ENCODE data around the gene ZP2.
"Not testable (repeated sequence)": the region's sequence is repeated elsewhere in the genome, so short reads cannot be mapped to it uniquely, and the experiment has no call there.

The ZP2 gene

DNA sequence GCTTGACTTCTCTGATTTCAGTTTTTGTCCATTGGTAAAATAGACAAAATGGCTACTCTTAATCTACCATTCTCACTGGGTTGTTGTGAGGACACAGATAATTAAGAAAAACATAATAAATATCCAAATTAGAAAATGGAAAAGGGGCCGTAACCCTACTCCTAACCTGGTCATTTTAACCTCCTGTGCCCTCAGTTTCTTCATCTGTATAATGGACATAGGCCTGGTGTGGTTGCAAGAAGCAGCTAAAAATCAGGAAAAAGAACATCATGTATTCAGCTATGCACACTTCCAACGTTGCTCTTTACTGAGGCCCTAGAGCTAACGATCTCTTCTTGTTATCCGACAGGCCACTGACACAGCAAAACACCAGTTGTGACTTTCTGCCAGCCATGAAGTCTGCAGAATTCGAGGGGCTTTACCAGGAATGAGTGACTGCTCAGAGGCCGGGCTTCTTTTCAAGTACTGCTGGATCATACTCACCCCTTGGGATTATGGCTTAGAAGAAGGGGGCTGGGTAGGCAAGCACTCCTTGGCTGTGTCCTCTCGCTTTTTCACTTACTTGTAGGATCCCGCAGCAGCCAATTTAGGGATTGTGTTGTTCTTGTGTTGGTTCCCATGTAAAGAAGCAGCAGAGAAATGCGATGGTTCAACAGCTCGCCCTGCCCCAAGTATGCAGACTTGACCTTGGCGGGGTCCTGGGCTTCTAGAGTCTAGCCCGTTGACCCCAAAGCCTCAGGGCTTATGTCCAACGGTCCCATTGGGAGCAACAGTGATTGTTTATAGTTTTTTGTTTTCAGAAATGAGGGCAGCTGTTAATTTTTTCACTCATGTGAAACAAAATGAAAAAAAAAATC lies 32.0 kb downstream of the ZP2 start:
- DNase-seq (ENCODE audit: extremely low read depth in 1 of 2, low read depth in 1 of 2) = no peak

- DNase-seq (ENCODE audit: extremely low read depth in 1 of 2, low read depth in 1 of 2) = no peak
Measured at GRCh38 chr16:21175397-21175796, 36.0 kb downstream of the ZP2 start.

- DNase-seq (ENCODE audit: extremely low read depth in 1 of 2, low read depth in 1 of 2) = no peak
Measured at GRCh38 chr16:21172650-21173049, 38.7 kb downstream of the ZP2 start.

- DNase-seq (ENCODE audit: extremely low read depth in 1 of 2, low read depth in 1 of 2) = not testable (repeated sequence)
Measured at GRCh38 chr16:21170116-21170515, 41.3 kb downstream of the ZP2 start.

- no peak for DNase-seq (ENCODE audit: extremely low read depth in 1 of 2, low read depth in 1 of 2)
Measured at GRCh38 chr16:21169249-21169981, 42.0 kb downstream of the ZP2 start.

- no peak for DNase-seq (ENCODE audit: extremely low read depth in 1 of 2, low read depth in 1 of 2)
Measured at GRCh38 chr16:21167929-21168602, 43.3 kb downstream of the ZP2 start.

DNA sequence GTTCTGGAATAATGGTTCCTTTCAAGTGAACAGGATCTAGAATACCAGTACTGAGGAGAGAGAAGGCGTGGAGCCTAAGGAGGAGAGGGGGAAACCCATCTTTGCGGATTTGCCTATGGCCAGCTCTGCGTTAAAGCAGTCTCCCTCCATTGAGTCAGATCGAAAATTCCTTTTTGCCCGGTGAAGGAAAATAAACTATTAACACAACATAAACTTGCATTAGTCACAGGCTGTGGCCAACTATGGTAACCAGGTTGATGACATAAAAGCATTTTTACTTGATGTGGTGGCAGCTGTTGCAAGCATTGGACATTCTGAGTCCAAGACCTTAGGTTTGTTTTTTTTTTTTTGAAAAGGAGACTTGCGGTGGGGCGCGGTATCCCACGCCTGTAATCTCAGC lies 44.0 kb downstream of the ZP2 start:
- no peak for DNase-seq (ENCODE audit: extremely low read depth in 1 of 2, low read depth in 1 of 2)

- DNase-seq (ENCODE audit: extremely low read depth in 1 of 2, low read depth in 1 of 2) = no peak
Measured at GRCh38 chr16:21166561-21166961, 44.8 kb downstream of the ZP2 start.

DNA sequence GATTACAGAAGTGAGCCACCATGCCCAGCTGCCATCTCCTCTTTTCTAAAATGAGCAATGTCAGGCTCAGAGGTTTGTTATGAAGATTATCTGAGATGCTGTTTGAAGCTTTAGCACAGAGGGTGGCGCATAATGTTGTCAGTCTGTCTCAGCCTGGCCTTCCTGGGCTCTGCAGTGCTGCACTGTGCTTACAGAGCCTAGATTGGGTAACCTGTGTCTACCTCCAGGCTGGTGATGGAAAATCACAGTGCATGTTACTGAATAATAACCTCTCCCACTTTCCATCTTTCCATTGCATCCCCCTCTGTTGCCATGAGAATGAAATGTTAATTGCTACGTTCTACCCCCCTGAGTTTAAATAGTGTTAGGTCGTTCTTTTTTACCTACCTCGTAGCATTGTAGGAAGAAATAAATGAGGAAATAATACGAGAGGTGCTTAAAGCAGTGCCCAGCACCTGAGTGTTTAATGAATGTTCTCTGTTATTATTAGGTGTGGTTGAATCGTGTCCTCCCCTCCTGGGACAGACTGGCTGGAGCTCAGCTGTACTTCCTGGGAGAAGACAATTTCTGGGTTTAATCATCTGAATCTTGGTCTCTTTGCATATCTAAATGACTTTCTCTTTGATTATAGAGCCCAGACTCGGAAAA lies 46.7 kb downstream of the ZP2 start:
- DNase-seq (ENCODE audit: extremely low read depth in 1 of 2, low read depth in 1 of 2) = no peak

GRCh38 chr16:21163576-21163975 lies 47.8 kb downstream of the ZP2 start:
- no peak for DNase-seq (ENCODE audit: extremely low read depth in 1 of 2, low read depth in 1 of 2)

DNA sequence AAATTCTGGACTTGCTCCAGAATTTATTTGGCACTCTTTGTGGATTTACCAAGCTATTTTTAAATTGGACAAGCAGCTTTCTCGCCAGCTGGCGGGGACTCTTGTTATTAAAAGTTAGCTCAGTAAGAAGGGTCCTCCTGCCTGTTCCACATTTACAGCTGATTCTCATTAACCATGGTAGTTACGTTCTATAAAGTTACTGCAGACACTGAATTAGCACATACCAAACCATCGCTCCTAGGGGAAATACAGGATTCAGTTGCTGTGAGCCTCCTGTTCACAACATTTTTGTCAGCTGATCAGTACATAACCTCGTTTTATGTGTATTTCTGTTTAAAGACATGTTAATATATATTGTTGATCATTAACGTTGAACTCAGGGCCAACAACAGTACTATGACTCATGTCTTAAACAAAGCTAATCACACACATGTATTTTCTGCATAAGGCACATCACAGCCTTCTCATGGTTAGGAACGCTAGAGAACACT lies 48.7 kb downstream of the ZP2 start:
- DNase-seq (ENCODE audit: extremely low read depth in 1 of 2, low read depth in 1 of 2) = no peak

GRCh38 chr16:21161211-21161610 lies 50.2 kb downstream of the ZP2 start:
- DNase-seq (ENCODE audit: extremely low read depth in 1 of 2, low read depth in 1 of 2) = no peak

DNA sequence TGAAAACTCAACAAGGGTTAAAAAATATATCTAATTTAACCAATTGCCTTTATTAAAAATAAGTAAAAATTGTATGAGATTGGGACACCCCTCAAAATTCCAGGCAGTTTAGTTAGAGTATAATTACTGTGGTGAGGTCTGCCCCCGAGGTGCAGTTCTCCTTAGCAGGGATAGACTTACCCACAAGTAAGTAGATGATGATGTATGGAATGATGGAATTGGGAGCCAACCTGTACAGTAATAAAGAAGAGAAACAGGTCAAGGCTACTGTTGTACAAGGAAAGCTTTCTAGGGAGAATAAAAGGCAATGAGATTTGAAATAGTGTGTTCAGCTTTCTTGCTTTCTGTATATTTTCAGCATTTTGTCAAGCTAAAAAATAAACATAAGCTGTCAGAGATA lies 51.1 kb downstream of the ZP2 start:
- DNase-seq (ENCODE audit: extremely low read depth in 1 of 2, low read depth in 1 of 2) = no peak

- DNase-seq (ENCODE audit: extremely low read depth in 1 of 2, low read depth in 1 of 2) = peak in 1 of 2 donors; percentile 1
Measured at GRCh38 chr16:21159281-21159951, 52.0 kb downstream of the ZP2 start.

GRCh38 chr16:21158208-21159110 lies 52.9 kb downstream of the ZP2 start, which contains the start of gene LDAF1:
LDAF1 (plus strand) TSS chr16:21158674; CDS start chr16:21161183, 2,509 bp downstream.
- peak; percentile 30 to 67 for DNase-seq (ENCODE audit: extremely low read depth in 1 of 2, low read depth in 1 of 2)

DNA sequence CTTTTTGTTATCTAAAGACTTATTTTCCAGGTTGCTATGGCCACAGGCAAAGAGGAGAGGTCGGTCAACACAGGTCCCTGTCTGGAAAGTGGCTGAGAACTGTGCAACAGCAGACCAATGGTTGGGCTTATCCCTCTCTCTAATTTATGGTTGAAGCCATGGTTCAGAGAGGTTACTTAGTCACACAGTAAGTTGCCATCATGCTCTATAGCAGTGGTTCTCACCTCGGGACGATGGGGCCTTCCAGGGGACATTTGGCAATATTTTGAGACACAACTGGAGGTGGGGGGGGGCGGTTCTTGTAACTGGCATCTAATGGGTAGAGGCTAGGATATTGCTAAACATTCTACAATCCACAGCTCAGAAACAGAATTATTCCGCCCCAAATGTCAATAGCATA lies 53.7 kb downstream of the ZP2 start:
- DNase-seq (ENCODE audit: extremely low read depth in 1 of 2, low read depth in 1 of 2) = no peak

DNA sequence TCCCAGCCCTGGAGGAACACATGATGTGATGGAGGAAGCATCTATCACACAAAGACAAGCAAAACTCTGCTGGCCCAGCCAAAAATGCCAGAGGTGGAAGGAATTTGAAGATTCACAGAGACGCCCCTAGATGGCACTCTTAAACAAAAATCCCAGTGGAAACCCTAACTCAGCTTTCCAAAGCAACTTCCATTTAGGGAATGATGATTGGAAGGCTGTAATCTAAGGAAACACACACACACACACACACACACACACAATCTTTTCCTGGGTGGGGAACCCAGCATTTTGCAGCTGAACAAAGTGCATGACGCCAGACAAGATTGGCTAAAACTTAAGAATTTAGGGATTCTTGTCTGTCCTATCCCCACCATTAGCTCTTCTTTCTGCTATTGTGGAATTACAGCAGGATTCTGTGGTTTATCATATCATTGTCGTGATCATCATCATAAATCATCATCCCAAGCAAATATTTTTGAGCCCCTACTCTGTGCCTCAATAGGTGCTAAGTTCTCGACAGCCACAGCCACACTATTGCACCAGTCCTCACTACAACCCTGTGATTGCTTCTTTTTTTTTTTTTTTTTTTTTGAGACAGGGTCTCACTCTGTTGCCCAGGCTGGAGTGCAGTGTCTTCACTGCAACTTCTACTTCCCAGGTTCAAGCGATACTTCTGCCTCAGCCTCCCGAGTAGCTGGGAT lies 54.5 kb downstream of the ZP2 start:
- no peak for DNase-seq (ENCODE audit: extremely low read depth in 1 of 2, low read depth in 1 of 2)

DNA sequence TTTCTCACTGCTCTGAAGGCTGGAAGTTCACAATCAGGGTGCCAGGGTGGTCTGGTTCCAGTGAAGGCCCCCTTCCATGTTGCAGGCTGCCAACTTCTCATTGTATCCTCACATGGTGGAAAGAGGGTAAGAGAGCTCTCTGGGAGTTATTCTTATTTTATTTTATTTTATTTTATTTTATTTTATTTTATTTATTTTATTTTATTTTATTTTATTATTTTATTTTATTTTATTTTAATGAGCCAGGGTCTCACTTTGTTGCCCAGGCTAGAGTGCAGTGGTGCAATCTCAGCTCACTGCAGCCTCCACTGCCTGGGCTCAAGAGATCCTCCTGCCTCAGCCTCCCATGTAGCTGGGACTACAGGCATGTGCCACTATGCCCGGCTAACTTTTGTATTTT lies 55.4 kb downstream of the ZP2 start:
- not testable (repeated sequence) for DNase-seq (ENCODE audit: extremely low read depth in 1 of 2, low read depth in 1 of 2)
